Measurements from ENCODE around the gene LRRC7. TPM values are rescaled to one million over a fixed set of nuclear protein-coding genes. Genes with fewer than 3 reads are reported as not detected.

Gene LRRC7
- total and polyA plus RNA-seq, 5 donors from 2014 or later = 0.07 to 0.15 (median 0.15) TPM; not detected in 2

DNA sequence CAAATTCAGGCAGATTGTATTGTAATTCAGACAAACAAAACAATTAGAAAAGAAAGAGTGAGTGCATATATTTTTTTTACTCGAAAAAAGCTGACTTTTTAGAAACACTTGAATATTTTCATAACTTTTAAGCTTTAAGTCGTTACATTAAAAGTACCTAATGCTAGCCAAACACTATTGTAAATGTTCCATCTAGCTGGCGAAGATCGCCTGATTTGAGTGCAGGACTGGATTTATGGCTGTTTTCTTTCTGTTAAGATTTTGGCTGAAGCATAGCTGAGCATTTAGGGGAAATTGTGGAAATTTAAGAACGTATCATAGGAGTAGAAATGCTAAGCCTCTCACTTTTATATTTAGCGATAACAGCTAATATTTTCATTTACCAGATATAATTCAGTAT is 24.6 kb downstream of the LRRC7 start:
- Mint-ChIP-seq H3K27me3 (no peaks in the 10 kb centered on the region), H3K9me3 (peaks cover 0 to 4% (median 0%) of the 10 kb centered on the region in 7 donors), H3K27ac (no peak overlapping the region), H3K4me3 (no peak overlapping the region), H3K36me3 (peaks cover 3% of the 10 kb centered on the region), H3K4me1 (no peaks in the 10 kb centered on the region)
- ATAC-seq (ENCODE audit: low read depth in 2 of 2) (no peak), DNase-seq (no peak)
- Histone ChIP-seq H3K27ac (ENCODE audit: insufficient read depth, low read length, poor library complexity, severe bottlenecking) (no peak overlapping the region), H3K36me3 (ENCODE audit: control insufficient read depth, insufficient read depth, low read length) (no peaks in the 10 kb centered on the region), H3K4me1 (ENCODE audit: control insufficient read depth, insufficient read depth, low read length, poor library complexity, severe bottlenecking) (no peaks in the 10 kb centered on the region), H3K9me3 (ENCODE audit: control insufficient read depth in 2 of 2, low read length in 2 of 2) (no peaks in the 10 kb centered on the region), H3K27me3 (ENCODE audit: control insufficient read depth, insufficient read depth, low read length) (no peaks in the 10 kb centered on the region), H3K4me3 (ENCODE audit: low read depth, low read length) (no peak overlapping the region)

DNA sequence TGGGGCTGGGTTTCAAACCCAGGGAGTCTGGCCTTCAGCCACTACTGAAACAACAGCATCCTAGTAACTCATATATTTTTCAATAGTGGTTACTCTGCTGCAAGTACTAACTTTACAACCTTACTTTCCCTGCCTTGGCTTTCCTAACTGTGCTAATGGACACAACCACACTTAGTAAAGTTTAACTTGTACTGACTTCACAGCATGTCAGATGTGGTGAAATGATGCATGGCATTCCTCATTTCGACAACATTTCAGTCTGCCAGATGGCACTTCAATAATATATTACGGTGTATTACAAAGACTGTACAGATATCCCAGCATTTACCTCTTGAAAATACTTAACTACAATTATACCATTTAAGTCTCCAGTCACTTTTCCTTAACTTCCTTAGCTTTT is 27.8 kb downstream of the LRRC7 start:
- ATAC-seq (ENCODE audit: low read depth in 2 of 2) (no peak), DNase-seq (no peak)
- H3K4me1 Mint-ChIP-seq = no peaks in the 10 kb centered on the region
- no peak overlapping the region for H3K4me3 Mint-ChIP-seq
- Histone ChIP-seq H3K36me3 (ENCODE audit: control insufficient read depth, insufficient read depth, low read length) (no peaks in the 10 kb centered on the region), H3K9me3 (ENCODE audit: control insufficient read depth in 2 of 2, low read length in 2 of 2) (no peaks in the 10 kb centered on the region), H3K27me3 (ENCODE audit: control insufficient read depth, insufficient read depth, low read length) (no peaks in the 10 kb centered on the region), H3K4me3 (ENCODE audit: low read depth, low read length) (no peak overlapping the region), H3K27ac (ENCODE audit: insufficient read depth, low read length, poor library complexity, severe bottlenecking) (no peak overlapping the region), H3K4me1 (ENCODE audit: control insufficient read depth, insufficient read depth, low read length, poor library complexity, severe bottlenecking) (no peaks in the 10 kb centered on the region)
- no peaks in the 10 kb centered on the region for H3K36me3 Mint-ChIP-seq
- H3K27me3 Mint-ChIP-seq = no peaks in the 10 kb centered on the region
- H3K9me3 Mint-ChIP-seq = peaks cover 0 to 4% (median under 1%) of the 10 kb centered on the region in 7 donors
- no peak overlapping the region for H3K27ac Mint-ChIP-seq

DNA sequence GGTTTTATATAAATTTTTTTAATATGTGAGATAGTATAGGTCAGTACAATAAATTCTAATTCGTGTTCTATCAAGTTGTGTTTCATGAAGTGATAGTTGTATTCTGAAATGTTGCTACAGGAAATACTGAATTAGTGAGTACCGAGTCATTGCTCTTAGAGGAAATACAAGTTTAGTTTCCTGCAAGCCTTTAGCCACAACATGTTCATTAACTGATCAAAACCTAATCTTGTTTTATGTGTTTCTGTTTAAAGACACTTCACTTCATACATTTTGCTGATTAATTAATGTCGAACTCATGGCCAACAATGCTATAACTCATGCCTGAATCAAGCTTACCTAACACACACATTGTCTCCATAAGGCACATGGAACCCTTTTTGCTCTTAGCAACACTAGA is 43.6 kb downstream of the LRRC7 start:
- no peaks in the 10 kb centered on the region for H3K9me3 ChIP-seq (ENCODE audit: control insufficient read depth in 2 of 2, low read length in 2 of 2)
- H3K27me3 ChIP-seq (ENCODE audit: control insufficient read depth, insufficient read depth, low read length) = no peaks in the 10 kb centered on the region
- Mint-ChIP-seq H3K36me3 (no peaks in the 10 kb centered on the region), H3K9me3 (peaks cover 0 to 22% (median 3%) of the 10 kb centered on the region in 7 donors), H3K27me3 (no peaks in the 10 kb centered on the region), H3K4me3 (no peak overlapping the region), H3K4me1 (no peaks in the 10 kb centered on the region), H3K27ac (no peak overlapping the region)
- no peak overlapping the region for H3K4me3 ChIP-seq (ENCODE audit: low read depth, low read length)
- DNase-seq (no peak), ATAC-seq (ENCODE audit: low read depth in 2 of 2) (no peak)
- H3K4me1 ChIP-seq (ENCODE audit: control insufficient read depth, insufficient read depth, low read length, poor library complexity, severe bottlenecking) = no peaks in the 10 kb centered on the region
- H3K36me3 ChIP-seq (ENCODE audit: control insufficient read depth, insufficient read depth, low read length) = no peaks in the 10 kb centered on the region
- H3K27ac ChIP-seq (ENCODE audit: insufficient read depth, low read length, poor library complexity, severe bottlenecking) = no peak overlapping the region

- no peaks in the 10 kb centered on the region for H3K27me3 Mint-ChIP-seq
- Histone ChIP-seq H3K27me3 (ENCODE audit: control insufficient read depth, insufficient read depth, low read length) (no peaks in the 10 kb centered on the region), H3K27ac (ENCODE audit: insufficient read depth, low read length, poor library complexity, severe bottlenecking) (no peak overlapping the region), H3K36me3 (ENCODE audit: control insufficient read depth, insufficient read depth, low read length) (no peaks in the 10 kb centered on the region), H3K4me3 (ENCODE audit: low read depth, low read length) (no peak overlapping the region), H3K4me1 (ENCODE audit: control insufficient read depth, insufficient read depth, low read length, poor library complexity, severe bottlenecking) (no peaks in the 10 kb centered on the region), H3K9me3 (ENCODE audit: control insufficient read depth in 2 of 2, low read length in 2 of 2) (peaks cover 0 to 6% of the 10 kb centered on the region in 2 experiments)
- no peak for ATAC-seq (ENCODE audit: low read depth in 2 of 2)
- no peaks in the 10 kb centered on the region for H3K4me1 Mint-ChIP-seq
- H3K9me3 Mint-ChIP-seq = peaks cover 0 to 13% (median under 1%) of the 10 kb centered on the region in 7 donors
- H3K36me3 Mint-ChIP-seq = no peaks in the 10 kb centered on the region
- DNase-seq = no peak
- no peak overlapping the region for H3K4me3 Mint-ChIP-seq
- no peak overlapping the region for H3K27ac Mint-ChIP-seq
Observed at GRCh38 chr1:69613414-69613813, 45.7 kb downstream of the LRRC7 start.

- DNase-seq = no peak
- no peaks in the 10 kb centered on the region for H3K4me1 ChIP-seq (ENCODE audit: control insufficient read depth, insufficient read depth, low read length, poor library complexity, severe bottlenecking)
- Mint-ChIP-seq H3K4me3 (no peak overlapping the region), H3K27ac (no peak overlapping the region), H3K27me3 (no peaks in the 10 kb centered on the region), H3K9me3 (peaks cover 0 to 9% (median 0%) of the 10 kb centered on the region in 7 donors), H3K4me1 (no peaks in the 10 kb centered on the region), H3K36me3 (no peaks in the 10 kb centered on the region)
- H3K27ac ChIP-seq (ENCODE audit: insufficient read depth, low read length, poor library complexity, severe bottlenecking) = no peak overlapping the region
- H3K36me3 ChIP-seq (ENCODE audit: control insufficient read depth, insufficient read depth, low read length) = no peaks in the 10 kb centered on the region
- H3K4me3 ChIP-seq (ENCODE audit: low read depth, low read length) = no peak overlapping the region
- no peaks in the 10 kb centered on the region for H3K27me3 ChIP-seq (ENCODE audit: control insufficient read depth, insufficient read depth, low read length)
- ATAC-seq (ENCODE audit: low read depth in 2 of 2) = no peak
- H3K9me3 ChIP-seq (ENCODE audit: control insufficient read depth in 2 of 2, low read length in 2 of 2) = no peaks in the 10 kb centered on the region
Observed at GRCh38 chr1:69638673-69639072, 71.0 kb downstream of the LRRC7 start.

- H3K36me3 Mint-ChIP-seq = no peaks in the 10 kb centered on the region
- Histone ChIP-seq H3K27ac (ENCODE audit: insufficient read depth, low read length, poor library complexity, severe bottlenecking) (no peak overlapping the region), H3K27me3 (ENCODE audit: control insufficient read depth, insufficient read depth, low read length) (no peaks in the 10 kb centered on the region), H3K9me3 (ENCODE audit: control insufficient read depth in 2 of 2, low read length in 2 of 2) (no peaks in the 10 kb centered on the region), H3K36me3 (ENCODE audit: control insufficient read depth, insufficient read depth, low read length) (no peaks in the 10 kb centered on the region), H3K4me3 (ENCODE audit: low read depth, low read length) (no peak overlapping the region), H3K4me1 (ENCODE audit: control insufficient read depth, insufficient read depth, low read length, poor library complexity, severe bottlenecking) (no peaks in the 10 kb centered on the region)
- no peaks in the 10 kb centered on the region for H3K4me1 Mint-ChIP-seq
- H3K4me3 Mint-ChIP-seq = no peak overlapping the region
- no peak overlapping the region for H3K27ac Mint-ChIP-seq
- no peaks in the 10 kb centered on the region for H3K27me3 Mint-ChIP-seq
- DNase-seq (no peak), ATAC-seq (ENCODE audit: low read depth in 2 of 2) (no peak)
- H3K9me3 Mint-ChIP-seq = peaks cover 0 to 9% (median 0%) of the 10 kb centered on the region in 7 donors
Observed at GRCh38 chr1:69639159-69639558, 71.4 kb downstream of the LRRC7 start.

DNA sequence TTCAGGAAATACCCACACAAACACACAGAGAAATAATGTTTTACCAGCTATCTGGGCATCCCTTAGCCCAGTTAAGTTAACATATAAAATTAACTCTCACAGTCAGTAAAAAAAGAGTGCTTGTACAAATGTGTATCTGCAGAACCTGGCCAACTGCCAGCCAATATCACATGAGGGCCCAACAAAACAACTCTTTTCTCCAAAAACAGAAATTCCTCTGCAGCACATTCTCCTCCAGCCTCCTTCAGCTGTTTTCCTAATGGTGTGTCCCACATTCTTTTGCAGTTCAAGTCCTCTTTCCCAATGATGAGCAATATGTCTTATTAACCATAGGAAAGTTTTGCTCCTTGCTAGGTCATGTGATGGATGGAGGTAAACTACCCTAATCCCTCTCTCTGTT is 75.5 kb downstream of the LRRC7 start:
- ATAC-seq (ENCODE audit: low read depth in 2 of 2) = no peak
- H3K27me3 Mint-ChIP-seq = no peaks in the 10 kb centered on the region

GRCh38 chr1:69645477-69645876 is 77.8 kb downstream of the LRRC7 start:
- H3K36me3 ChIP-seq (ENCODE audit: control insufficient read depth, insufficient read depth, low read length) = no peaks in the 10 kb centered on the region
- H3K4me1 ChIP-seq (ENCODE audit: control insufficient read depth, insufficient read depth, low read length, poor library complexity, severe bottlenecking) = no peaks in the 10 kb centered on the region
- no peaks in the 10 kb centered on the region for H3K27me3 ChIP-seq (ENCODE audit: control insufficient read depth, insufficient read depth, low read length)
- no peaks in the 10 kb centered on the region for H3K4me1 Mint-ChIP-seq
- no peaks in the 10 kb centered on the region for H3K36me3 Mint-ChIP-seq
- H3K9me3 Mint-ChIP-seq = peaks cover 0 to 3% (median 1%) of the 10 kb centered on the region in 7 donors
- no peak overlapping the region for H3K4me3 Mint-ChIP-seq
- no peak overlapping the region for H3K27ac ChIP-seq (ENCODE audit: insufficient read depth, low read length, poor library complexity, severe bottlenecking)
- H3K27ac Mint-ChIP-seq = no peak overlapping the region
- H3K9me3 ChIP-seq (ENCODE audit: control insufficient read depth in 2 of 2, low read length in 2 of 2) = no peaks in the 10 kb centered on the region
- no peaks in the 10 kb centered on the region for H3K27me3 Mint-ChIP-seq
- ATAC-seq (ENCODE audit: low read depth in 2 of 2) = no peak
- H3K4me3 ChIP-seq (ENCODE audit: low read depth, low read length) = no peak overlapping the region
- no peak for DNase-seq

More for the DNA sequence above, 75.5 kb downstream of the LRRC7 start:
- Mint-ChIP-seq H3K9me3 (peaks cover 0 to 2% (median 0%) of the 10 kb centered on the region in 7 donors), H3K27ac (peak overlapping the region in 1 of 3 donors; percentile 38), H3K36me3 (no peaks in the 10 kb centered on the region), H3K4me3 (no peak overlapping the region), H3K4me1 (no peaks in the 10 kb centered on the region)
- H3K36me3 ChIP-seq (ENCODE audit: control insufficient read depth, insufficient read depth, low read length) = no peaks in the 10 kb centered on the region
- H3K9me3 ChIP-seq (ENCODE audit: control insufficient read depth in 2 of 2, low read length in 2 of 2) = no peaks in the 10 kb centered on the region
- no peaks in the 10 kb centered on the region for H3K27me3 ChIP-seq (ENCODE audit: control insufficient read depth, insufficient read depth, low read length)
- H3K27ac ChIP-seq (ENCODE audit: insufficient read depth, low read length, poor library complexity, severe bottlenecking) = no peak overlapping the region
- no peak overlapping the region for H3K4me3 ChIP-seq (ENCODE audit: low read depth, low read length)
- no peaks in the 10 kb centered on the region for H3K4me1 ChIP-seq (ENCODE audit: control insufficient read depth, insufficient read depth, low read length, poor library complexity, severe bottlenecking)
- no peak for DNase-seq

All from CD4-positive, CD25-positive, alpha-beta regulatory T cell (primary cell).